OCI-LY1 (cell line): ENCODE results near the gene GTSE1.

ENCODE experiments used
- H2AFZ ChIP-seq: fragments of 200-600 bp; sonication (generic), shearing (Covaris generic); 2 replicates; pipeline ENCODE4 v1.6.0; 2014; ENCODE audit warnings: antibody characterized with exemption, mild to moderate bottlenecking, low read length
- H3F3A ChIP-seq: fragments of 200-600 bp; sonication (generic), shearing (Covaris generic); 2 replicates; pipeline ENCODE4 v1.6.0; 2014; ENCODE audit warnings: mild to moderate bottlenecking, antibody characterized with exemption, low read length, moderate library complexity; ENCODE audit not compliant: insufficient read depth
- H3K27ac ChIP-seq: fragments of 200-600 bp; sonication (generic); 2 replicates; pipeline ENCODE4 v1.5.1; 2014; ENCODE audit warnings: low read length, mixed run types, mild to moderate bottlenecking, low read depth; ENCODE audit not compliant: poor library complexity, severe bottlenecking
- H3K27me3 ChIP-seq: fragments of 200-600 bp; sonication (generic); 2 replicates; pipeline ENCODE4 v1.6.0; 2014; ENCODE audit warnings: antibody characterized with exemption, mild to moderate bottlenecking, low read length, moderate library complexity; ENCODE audit not compliant: insufficient read depth
- H3K36me3 ChIP-seq: fragments of 200-600 bp; sonication (generic); 2 replicates; pipeline ENCODE4 v1.6.1; 2014; ENCODE audit warnings: mild to moderate bottlenecking, antibody characterized with exemption, low read length, moderate library complexity, mixed read lengths; ENCODE audit not compliant: insufficient read depth
- H3K4me1 ChIP-seq: fragments of 200-600 bp; sonication (generic); 2 replicates; pipeline ENCODE4 v1.5.1; 2014; ENCODE audit warnings: mild to moderate bottlenecking, low read length, moderate library complexity; ENCODE audit not compliant: insufficient read depth, severe bottlenecking
- H3K4me2 ChIP-seq: fragments of 200-600 bp; sonication (generic), shearing (Covaris generic); 2 replicates; pipeline ENCODE4 v1.6.1; 2014; ENCODE audit warnings: low read length
- H3K4me3 ChIP-seq: fragments of 200-600 bp; sonication (generic); 2 replicates; pipeline ENCODE4 v1.5.1; 2014; ENCODE audit warnings: low read length, low read depth, mild to moderate bottlenecking, mixed read lengths; ENCODE audit not compliant: poor library complexity, severe bottlenecking
- H3K79me2 ChIP-seq: fragments of 200-600 bp; shearing (Covaris generic); 2 replicates; pipeline ENCODE4 v1.6.1; 2016; ENCODE audit warnings: mixed run types, low read length, mixed read lengths; ENCODE audit not compliant: insufficient read depth
- H3K9ac ChIP-seq: fragments of 200-600 bp; sonication (generic), shearing (Covaris generic); 2 replicates; pipeline ENCODE4 v1.6.1; 2014; ENCODE audit warnings: mild to moderate bottlenecking, low read length, mixed read lengths
- H3K9me2 ChIP-seq: fragments of 200-600 bp; sonication (generic), shearing (Covaris generic); 2 replicates; pipeline ENCODE4 v1.6.1; 2014; ENCODE audit warnings: low read depth, mild to moderate bottlenecking, low read length, mixed read lengths
- H3K9me3 ChIP-seq: fragments of 200-600 bp; shearing (Covaris generic); 2 replicates; pipeline ENCODE4 v1.6.1; 2014; ENCODE audit warnings: low read length, mixed read lengths
- H4K20me1 ChIP-seq: fragments of 200-600 bp; sonication (generic), shearing (Covaris generic); 2 replicates; pipeline ENCODE4 v1.6.0; 2016; ENCODE audit warnings: mild to moderate bottlenecking, low read length; ENCODE audit not compliant: insufficient read depth
- CTCF ChIP-seq: fragments of 200-600 bp; sonication (generic), shearing (Covaris generic); IDR thresholded peaks from 2 replicates; pipeline ENCODE4 v1.5.1; 2017; ENCODE audit warnings: mild to moderate bottlenecking, antibody characterized with exemption, low read length, moderate library complexity, mixed read lengths
- EZH2 ChIP-seq: fragments of 200-600 bp; sonication (generic), shearing (Covaris generic); IDR thresholded peaks from 2 replicates; pipeline ENCODE4 v1.8.0; 2017; ENCODE audit warnings: borderline replicate concordance, mixed run types, mild to moderate bottlenecking, antibody characterized with exemption, low read length, moderate library complexity, mixed read lengths

Gene GTSE1

GRCh38 chr22:46290843-46291785 lies 5.6 kb upstream of the GTSE1 start:
- no peak overlapping the region for H3K27ac ChIP-seq
- no peaks in the 10 kb centered on the region for H3K27me3 ChIP-seq
- TF ChIP-seq CTCF (no peak), EZH2 (no peak)
- no peak overlapping the region for H2AFZ ChIP-seq
- no peak overlapping the region for H3K4me3 ChIP-seq
- no peak overlapping the region for H3K9ac ChIP-seq
- H3K4me2 ChIP-seq = no peak overlapping the region
- peaks cover 36% of the 10 kb centered on the region for H3K4me1 ChIP-seq
- H3K36me3 ChIP-seq = no peaks in the 10 kb centered on the region; the same call in 1 of the 2 replicates
- H3K9me2 ChIP-seq = no peaks in the 10 kb centered on the region
- no peaks in the 10 kb centered on the region for H3F3A ChIP-seq
- H3K9me3 ChIP-seq = no peaks in the 10 kb centered on the region
- H3K79me2 ChIP-seq = no peaks in the 10 kb centered on the region
- no peaks in the 10 kb centered on the region for H4K20me1 ChIP-seq

- Histone ChIP-seq H3K4me2 (no peak overlapping the region), H3K27ac (no peak overlapping the region), H3K36me3 (no peaks in the 10 kb centered on the region; the same call in 1 of the 2 replicates), H3K4me1 (peaks cover 37% of the 10 kb centered on the region), H3K9ac (no peak overlapping the region), H3K9me2 (no peaks in the 10 kb centered on the region), H2AFZ (no peak overlapping the region), H3K79me2 (no peaks in the 10 kb centered on the region), H3K27me3 (no peaks in the 10 kb centered on the region), H3K9me3 (no peaks in the 10 kb centered on the region), H3K4me3 (no peak overlapping the region), H3F3A (no peaks in the 10 kb centered on the region), H4K20me1 (no peaks in the 10 kb centered on the region)
- no peak for TF ChIP-seq EZH2
Observed at GRCh38 chr22:46292173-46292572, 4.5 kb upstream of the GTSE1 start.

GRCh38 chr22:46292732-46293131 lies 3.9 kb upstream of the GTSE1 start:
- TF ChIP-seq CTCF (no peak), EZH2 (no peak)
- Histone ChIP-seq H3K36me3 (no peaks in the 10 kb centered on the region; the same call in 1 of the 2 replicates), H4K20me1 (no peaks in the 10 kb centered on the region), H3K27ac (no peak overlapping the region), H3K9ac (no peak overlapping the region), H3K4me2 (no peak overlapping the region), H3K4me3 (no peak overlapping the region), H3K4me1 (peaks cover 38% of the 10 kb centered on the region), H3K9me3 (no peaks in the 10 kb centered on the region), H3F3A (no peaks in the 10 kb centered on the region), H3K27me3 (no peaks in the 10 kb centered on the region), H3K79me2 (peaks cover 5% of the 10 kb centered on the region), H2AFZ (no peak overlapping the region), H3K9me2 (no peaks in the 10 kb centered on the region)
